Activated T-helper 1 cell treated with anti-CD3 and anti-CD28 coated beads, Interleukin-12 subunit alpha, Interleukin-12 subunit beta, Interleukin-2, Interleukin-4 antibody, amounts not matched to agents 30 ng/mL and 10 ng/mL and 1 ng/mL, durations not matched to agents 14 hours and 24 hours and 36 hours (primary cell): ENCODE measurements around the gene SMIM41. TPM values are rescaled to one million over a fixed set of nuclear protein-coding genes. Genes with fewer than 3 reads are reported as not detected.

Experiments used
- DNase-seq: peaks from one replicate; pipeline ENCODE4 v3.0.0; 2021; ENCODE audit warnings: low spot score
- H3K27ac Mint-ChIP-seq: one replicate; pipeline ENCODE4 v1.8.0; 2021; ENCODE audit warnings: mild to moderate bottlenecking, mixed read lengths
- H3K27me3 Mint-ChIP-seq: one replicate; pipeline ENCODE4 v1.8.0; 2022; ENCODE audit warnings: mild to moderate bottlenecking, moderate library complexity, mixed read lengths; ENCODE audit not compliant: insufficient read depth
- H3K36me3 Mint-ChIP-seq: one replicate; pipeline ENCODE4 v1.8.0; 2021; ENCODE audit warnings: low read depth, mixed read lengths
- H3K4me1 Mint-ChIP-seq: one replicate; pipeline ENCODE4 v1.8.0; 2021; ENCODE audit warnings: low read depth, mixed read lengths
- H3K4me3 Mint-ChIP-seq: one replicate; pipeline ENCODE4 v1.8.0; 2021; ENCODE audit warnings: mild to moderate bottlenecking, moderate library complexity, mixed read lengths
- H3K9me3 Mint-ChIP-seq: one replicate; pipeline ENCODE4 v1.8.0; 2021; ENCODE audit warnings: mixed read lengths
- intact Hi-C: fragments of 100-400 bp; cut with micrococcal nuclease; formaldehyde crosslinking; loops from one replicate; pipeline ENCODE4 v1.15.1; 2024
- total RNA-seq: library from RNA; stranded (reverse); gene quantifications from 2 replicates; pipeline ENCODE4 v1.2.3, GENCODE V29; 2022

SMIM41 gene
- total RNA-seq, 1 donor from 2014 or later: not detected

GRCh38 chr12:52132754-52133161 lies 53.3 kb downstream of the SMIM41 start:
- Mint-ChIP-seq H3K27ac (no peak overlapping the region), H3K36me3 (no peaks in the 10 kb centered on the region)

GRCh38 chr12:52137746-52138145 lies 58.2 kb downstream of the SMIM41 start:
- Mint-ChIP-seq H3K36me3 (no peaks in the 10 kb centered on the region), H3K9me3 (no peaks in the 10 kb centered on the region), H3K4me3 (no peak overlapping the region), H3K4me1 (no peaks in the 10 kb centered on the region), H3K27me3 (peaks cover 24% of the 10 kb centered on the region), H3K27ac (no peak overlapping the region)
- intact Hi-C loops: no loop called here
- no peak for DNase-seq

More at GRCh38 chr12:52132754-52133161, 53.3 kb downstream of the SMIM41 start:
- intact Hi-C loops: no loop called here
- Mint-ChIP-seq H3K27me3 (peaks cover 12% of the 10 kb centered on the region), H3K4me3 (no peak overlapping the region), H3K9me3 (no peaks in the 10 kb centered on the region), H3K4me1 (no peaks in the 10 kb centered on the region)
- DNase-seq: no peak

- Mint-ChIP-seq H3K9me3 (no peaks in the 10 kb centered on the region), H3K4me3 (no peak overlapping the region), H3K4me1 (no peaks in the 10 kb centered on the region), H3K36me3 (no peaks in the 10 kb centered on the region), H3K27ac (no peak overlapping the region), H3K27me3 (peaks cover 24% of the 10 kb centered on the region)
- intact Hi-C loops: no loop called here
- no peak for DNase-seq
Measured at GRCh38 chr12:52139147-52139546, 59.6 kb downstream of the SMIM41 start.

- Mint-ChIP-seq H3K4me1 (no peaks in the 10 kb centered on the region), H3K27me3 (peaks cover 24% of the 10 kb centered on the region), H3K36me3 (no peaks in the 10 kb centered on the region), H3K27ac (no peak overlapping the region), H3K4me3 (no peak overlapping the region), H3K9me3 (no peaks in the 10 kb centered on the region)
- no peak for DNase-seq
- intact Hi-C loops: no loop called here
Measured at GRCh38 chr12:52139579-52140062, 60.1 kb downstream of the SMIM41 start.

GRCh38 chr12:52141306-52141705 lies 61.8 kb downstream of the SMIM41 start:
- H3K27ac Mint-ChIP-seq: no peak overlapping the region
- no peaks in the 10 kb centered on the region for H3K9me3 Mint-ChIP-seq
- no peak for DNase-seq
- H3K4me3 Mint-ChIP-seq: no peak overlapping the region
- no peaks in the 10 kb centered on the region for H3K36me3 Mint-ChIP-seq
- intact Hi-C loops: no loop called here
- H3K27me3 Mint-ChIP-seq: peaks cover 22% of the 10 kb centered on the region
- H3K4me1 Mint-ChIP-seq: no peaks in the 10 kb centered on the region

- no peaks in the 10 kb centered on the region for H3K36me3 Mint-ChIP-seq
- peaks cover 18% of the 10 kb centered on the region for H3K27me3 Mint-ChIP-seq
- no peak overlapping the region for H3K4me3 Mint-ChIP-seq
- no peaks in the 10 kb centered on the region for H3K9me3 Mint-ChIP-seq
- H3K27ac Mint-ChIP-seq: no peak overlapping the region
- intact Hi-C loops: no loop called here
- no peaks in the 10 kb centered on the region for H3K4me1 Mint-ChIP-seq
- no peak for DNase-seq
Measured at GRCh38 chr12:52141875-52142274, 62.4 kb downstream of the SMIM41 start.

DNA sequence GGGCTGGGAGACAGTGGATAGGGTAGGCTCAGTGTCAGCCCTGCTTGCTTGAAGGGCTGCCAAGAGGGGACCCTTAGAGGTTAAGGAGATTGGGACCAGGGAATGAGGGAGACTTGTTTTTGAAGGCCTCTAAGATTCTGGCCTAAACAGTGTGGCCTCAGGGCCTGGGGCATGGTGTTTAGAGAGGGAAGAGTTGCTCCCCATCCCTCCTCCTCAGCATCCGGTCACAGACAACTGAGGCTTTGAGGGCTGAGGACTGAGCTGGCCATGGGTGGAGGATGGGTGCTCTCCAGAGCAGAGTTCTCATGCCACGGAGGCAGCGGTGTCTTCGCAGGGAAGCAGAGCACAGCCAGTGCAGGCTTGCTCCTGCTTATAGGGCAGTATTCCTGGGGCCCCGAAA lies 62.9 kb downstream of the SMIM41 start:
- Mint-ChIP-seq H3K4me3 (no peak overlapping the region), H3K9me3 (no peaks in the 10 kb centered on the region), H3K27me3 (peaks cover 18% of the 10 kb centered on the region), H3K27ac (no peak overlapping the region), H3K36me3 (no peaks in the 10 kb centered on the region), H3K4me1 (no peaks in the 10 kb centered on the region)
- intact Hi-C loops: no loop called here
- no peak for DNase-seq

- peaks cover 6% of the 10 kb centered on the region for H3K27me3 Mint-ChIP-seq
- H3K4me1 Mint-ChIP-seq: no peaks in the 10 kb centered on the region
- H3K27ac Mint-ChIP-seq: no peak overlapping the region
- no peak for DNase-seq
- no peak overlapping the region for H3K4me3 Mint-ChIP-seq
- intact Hi-C loops: no loop called here
- H3K9me3 Mint-ChIP-seq: no peaks in the 10 kb centered on the region
- no peaks in the 10 kb centered on the region for H3K36me3 Mint-ChIP-seq
Measured at GRCh38 chr12:52144512-52145227, 65.2 kb downstream of the SMIM41 start.

DNA sequence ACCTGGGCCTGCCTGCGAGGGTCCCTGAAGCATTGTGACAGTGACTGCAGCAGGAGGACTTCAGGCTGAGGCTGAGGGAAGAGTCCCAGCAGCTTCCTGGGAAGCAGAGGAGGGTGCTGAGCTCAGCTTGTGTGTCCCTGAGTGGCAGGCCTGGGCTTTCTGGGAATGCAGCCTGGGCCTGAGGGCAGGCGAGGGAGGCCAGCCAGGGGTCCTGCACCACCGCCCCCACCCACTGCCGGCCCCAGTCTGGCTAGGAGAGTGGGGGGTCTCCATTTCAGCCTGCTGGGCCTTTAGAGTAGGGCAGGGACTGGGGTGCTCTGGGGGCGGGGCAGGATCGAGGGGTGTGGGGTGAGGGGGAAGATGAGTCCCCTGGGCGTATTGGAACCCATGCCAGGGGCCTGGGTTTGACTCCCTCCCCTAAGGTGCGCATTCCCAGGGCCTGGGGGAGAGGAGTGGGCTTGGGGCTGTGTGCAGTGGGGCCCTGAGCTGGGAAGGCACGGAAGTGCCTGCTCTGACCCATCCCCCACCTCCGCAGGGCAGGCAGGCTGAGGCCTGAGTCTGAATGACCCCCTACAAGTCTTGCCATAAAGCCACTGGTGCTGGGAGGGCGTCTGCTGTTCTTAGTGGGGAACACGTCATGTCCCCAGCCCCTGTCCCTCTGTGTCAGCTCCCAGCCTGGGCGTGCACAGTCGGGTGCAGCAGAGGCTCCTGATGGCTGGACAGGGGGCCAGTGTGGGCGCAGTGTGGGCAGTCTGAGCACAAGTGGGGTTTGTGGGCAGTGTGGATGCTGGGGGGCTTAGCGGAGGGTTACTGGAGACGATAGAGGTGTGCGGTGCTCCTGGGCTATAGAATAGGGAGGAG lies 66.0 kb downstream of the SMIM41 start:
- no peak overlapping the region for H3K4me3 Mint-ChIP-seq
- H3K4me1 Mint-ChIP-seq: no peaks in the 10 kb centered on the region
- no peaks in the 10 kb centered on the region for H3K9me3 Mint-ChIP-seq
- peaks cover 4% of the 10 kb centered on the region for H3K27me3 Mint-ChIP-seq
- DNase-seq: no peak
- no peaks in the 10 kb centered on the region for H3K36me3 Mint-ChIP-seq
- intact Hi-C loops: no loop called here
- no peak overlapping the region for H3K27ac Mint-ChIP-seq

GRCh38 chr12:52146089-52146821 lies 66.8 kb downstream of the SMIM41 start:
- Mint-ChIP-seq H3K9me3 (no peaks in the 10 kb centered on the region), H3K27me3 (peaks cover 3% of the 10 kb centered on the region), H3K36me3 (no peaks in the 10 kb centered on the region), H3K4me3 (no peak overlapping the region), H3K27ac (no peak overlapping the region), H3K4me1 (no peaks in the 10 kb centered on the region)
- no peak for DNase-seq
- intact Hi-C loops: no loop called here

DNA sequence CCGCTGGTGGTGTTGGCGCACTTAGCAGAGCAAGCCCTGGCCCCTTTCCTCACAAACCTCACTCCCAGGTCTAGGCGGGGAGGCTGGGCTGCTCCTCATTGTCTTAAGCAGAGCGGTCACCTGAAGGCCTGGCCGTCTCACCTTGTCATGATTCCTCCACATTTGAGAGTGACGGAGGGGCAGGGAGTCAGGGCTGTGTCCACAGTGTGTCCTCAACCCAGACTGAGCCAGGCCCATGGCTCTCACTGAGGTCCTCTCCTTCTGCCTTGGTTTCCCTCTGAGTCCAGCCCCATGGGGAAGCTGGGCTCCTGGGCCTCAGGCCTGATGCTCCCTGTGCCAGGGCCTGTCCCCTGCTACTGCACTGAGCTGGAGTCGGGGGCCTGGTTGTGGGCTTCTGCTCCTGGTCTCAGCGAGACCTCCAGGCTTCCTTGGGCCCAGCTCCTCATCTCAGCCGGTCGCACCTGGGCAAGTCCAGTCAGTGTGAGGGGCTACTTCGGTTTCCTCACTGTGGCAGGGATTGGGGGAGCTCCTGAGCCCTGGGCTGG lies 67.4 kb downstream of the SMIM41 start:
- Mint-ChIP-seq H3K36me3 (no peaks in the 10 kb centered on the region), H3K4me1 (no peaks in the 10 kb centered on the region), H3K9me3 (no peaks in the 10 kb centered on the region), H3K4me3 (no peak overlapping the region), H3K27ac (no peak overlapping the region), H3K27me3 (no peaks in the 10 kb centered on the region)
- no peak for DNase-seq
- intact Hi-C loops: no loop called here

GRCh38 chr12:52147367-52147963 lies 68.0 kb downstream of the SMIM41 start:
- DNase-seq: no peak
- no peaks in the 10 kb centered on the region for H3K9me3 Mint-ChIP-seq
- no peak overlapping the region for H3K4me3 Mint-ChIP-seq
- no peak overlapping the region for H3K27ac Mint-ChIP-seq
- intact Hi-C loops: no loop called here
- no peaks in the 10 kb centered on the region for H3K4me1 Mint-ChIP-seq
- no peaks in the 10 kb centered on the region for H3K27me3 Mint-ChIP-seq
- no peaks in the 10 kb centered on the region for H3K36me3 Mint-ChIP-seq
